NCI-H2081 treated with DMSO at 0.1 percent for 48 hours (cell line): ENCODE data around the gene SEC16A.

ENCODE experiments used
- DNase-seq: peaks from one replicate; lab custom pipeline; 2025; lab: John Stamatoyannopoulos, UW

SEC16A gene

GRCh38 chr9:136482793-136483588 lies at the start of gene SEC16A:
SEC16A (minus strand) TSS chr9:136483040; CDS start chr9:136477615, 5,425 bp downstream.
- peak; percentile 66 for DNase-seq

GRCh38 chr9:136531904-136532798 lies 49.3 kb upstream of the SEC16A start:
- no peak for DNase-seq

GRCh38 chr9:136531186-136531903 lies 48.5 kb upstream of the SEC16A start:
- DNase-seq = no peak

GRCh38 chr9:136530461-136531089 lies 47.7 kb upstream of the SEC16A start:
- no peak for DNase-seq

- no peak for DNase-seq
Observed at GRCh38 chr9:136529516-136530460, 46.9 kb upstream of the SEC16A start.

- no peak for DNase-seq
Observed at GRCh38 chr9:136528716-136529341, 46.0 kb upstream of the SEC16A start.

GRCh38 chr9:136527721-136528710 lies 45.2 kb upstream of the SEC16A start:
- no peak for DNase-seq

GRCh38 chr9:136527131-136527530 lies 44.3 kb upstream of the SEC16A start:
- no peak for DNase-seq

- no peak for DNase-seq
Observed at GRCh38 chr9:136526625-136527066, 43.8 kb upstream of the SEC16A start.

- no peak for DNase-seq
Observed at GRCh38 chr9:136525841-136526499, 43.1 kb upstream of the SEC16A start.

- no peak for DNase-seq
Observed at GRCh38 chr9:136525207-136525606, 42.4 kb upstream of the SEC16A start.

GRCh38 chr9:136522314-136523237 lies 39.7 kb upstream of the SEC16A start:
- no peak for DNase-seq

GRCh38 chr9:136521537-136521936 lies 38.7 kb upstream of the SEC16A start:
- DNase-seq = no peak

- DNase-seq = no peak
Observed at GRCh38 chr9:136520053-136520540, 37.3 kb upstream of the SEC16A start.

- DNase-seq = no peak
Observed at GRCh38 chr9:136519263-136520052, 36.6 kb upstream of the SEC16A start.

- no peak for DNase-seq
Observed at GRCh38 chr9:136518623-136519022, 35.8 kb upstream of the SEC16A start.
